Cortex of kidney (tissue), 1 donor: ENCODE results near the gene BAIAP3.
"Not testable (repeated sequence)": the region's sequence is repeated elsewhere in the genome, so short reads cannot be mapped to it uniquely, and the experiment has no call there.

Experiments used
- DNase-seq: peaks from one replicate; lab custom pipeline; 2025; lab: John Stamatoyannopoulos, UW

The BAIAP3 gene

DNA sequence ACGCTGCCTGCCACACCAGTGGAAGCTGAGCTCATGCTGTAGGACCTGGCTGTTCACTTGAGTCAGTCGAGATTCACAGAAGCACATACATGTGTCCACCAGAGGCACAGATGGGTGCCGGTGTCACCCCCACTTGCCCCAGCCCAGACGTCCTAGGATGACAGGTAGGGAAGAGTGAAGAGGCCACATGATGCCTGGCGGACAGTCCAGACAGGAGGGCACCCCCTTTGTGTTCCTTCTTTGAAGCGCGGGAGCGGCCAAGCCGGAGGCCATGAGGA, 15.2 kb upstream of the BAIAP3 start:
- no peak for DNase-seq

DNA sequence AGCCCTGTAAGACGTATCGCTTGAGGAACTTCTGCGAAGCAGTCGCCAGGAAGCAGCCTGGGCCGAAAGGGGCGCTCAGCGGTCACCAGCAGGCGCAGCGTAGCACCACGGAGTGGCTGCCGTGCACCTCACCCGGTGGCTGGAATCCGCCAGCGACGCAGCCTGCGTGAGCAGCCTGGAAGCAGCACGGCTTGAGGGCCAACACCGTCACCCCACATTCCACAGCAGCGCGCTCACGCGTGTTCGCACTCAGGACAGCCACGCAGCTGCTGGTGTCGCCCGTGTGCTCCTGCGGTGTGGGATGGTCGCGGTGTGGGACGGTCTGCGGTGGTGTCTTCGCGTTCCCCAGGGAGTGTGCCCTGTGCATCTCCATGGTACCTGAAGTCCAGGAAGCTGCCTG, 14.4 kb upstream of the BAIAP3 start:
- no peak for DNase-seq

GRCh38 chr16:1320097-1320496, 13.3 kb upstream of the BAIAP3 start:
- no peak for DNase-seq

GRCh38 chr16:1320658-1321240, 12.7 kb upstream of the BAIAP3 start:
- DNase-seq: no peak

- DNase-seq: no peak
Observed at GRCh38 chr16:1322407-1322806, 11.0 kb upstream of the BAIAP3 start.

DNA sequence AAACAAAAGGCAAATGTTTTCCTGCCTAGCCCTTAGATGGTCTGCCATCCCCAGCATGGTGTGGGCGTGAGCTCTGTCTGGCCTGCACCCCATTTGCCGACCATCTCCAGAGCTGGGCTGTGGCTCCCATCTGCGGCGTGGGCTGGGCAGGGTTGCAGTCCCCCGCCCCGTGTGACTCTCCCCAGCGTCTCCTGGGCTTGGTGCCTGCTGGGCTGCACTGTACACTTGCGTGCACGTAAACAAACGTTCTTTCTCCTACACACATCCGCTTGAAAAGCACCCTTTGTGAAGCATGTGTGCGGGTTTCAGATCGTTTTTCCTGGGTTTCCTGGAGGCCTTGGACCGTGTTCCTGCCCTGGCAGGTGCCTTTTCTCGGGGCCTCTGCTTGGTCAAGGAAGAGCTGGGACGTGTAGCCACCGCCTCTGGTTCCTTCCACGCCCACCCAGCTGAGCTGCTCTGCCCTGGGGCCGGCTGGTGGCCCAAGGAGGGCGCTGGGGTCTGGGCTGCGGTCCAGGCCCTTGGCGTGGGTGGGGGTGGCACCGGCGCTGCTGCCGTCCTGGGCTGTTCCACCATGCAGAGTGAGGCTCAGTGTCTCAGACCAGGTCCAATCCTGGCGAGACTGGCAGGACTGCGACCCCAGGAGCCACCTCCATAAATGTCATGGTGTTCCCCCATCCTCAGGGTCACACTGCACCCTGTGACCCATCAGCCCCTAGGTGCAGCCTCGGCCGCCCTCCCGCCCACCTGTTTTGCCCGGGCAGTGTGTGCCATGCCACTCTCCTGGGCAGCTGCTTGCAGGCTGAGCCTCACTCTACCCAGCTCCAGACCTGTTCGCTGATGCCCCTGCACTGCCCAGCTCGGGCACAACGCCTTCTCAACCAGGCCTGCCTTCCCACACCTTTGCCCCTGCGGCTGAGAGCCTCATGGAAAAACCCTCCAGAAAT, 9.9 kb upstream of the BAIAP3 start:
- DNase-seq: no peak

DNA sequence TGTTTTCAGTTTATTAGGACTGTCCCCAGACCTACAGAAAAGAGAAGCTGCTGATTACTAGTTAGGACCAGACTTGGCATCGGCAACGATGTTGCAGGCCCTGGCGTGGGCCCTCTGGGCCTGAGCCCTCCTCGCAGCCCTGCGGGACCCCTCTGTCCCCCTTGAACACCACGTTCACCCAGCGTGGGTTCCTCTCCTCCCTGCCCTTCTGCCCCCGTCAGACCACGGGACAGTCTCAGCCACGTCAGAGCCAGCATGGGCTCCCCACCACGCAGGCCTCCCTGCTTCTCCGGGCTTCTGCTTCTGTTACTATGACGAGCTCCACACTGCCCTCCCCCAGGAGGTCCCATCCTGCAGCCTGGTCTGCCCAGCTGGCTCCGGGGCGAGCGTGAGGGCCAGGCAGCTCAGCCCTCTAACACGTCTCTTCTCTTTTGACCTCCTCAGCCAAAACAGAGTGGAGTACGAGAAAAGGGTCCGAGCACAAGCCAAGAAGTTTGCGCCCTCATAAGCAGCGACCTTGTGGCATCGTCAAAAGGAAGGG, 9.1 kb upstream of the BAIAP3 start:
- DNase-seq: no peak

GRCh38 chr16:1325261-1325660, 8.2 kb upstream of the BAIAP3 start:
- DNase-seq: no peak

DNA sequence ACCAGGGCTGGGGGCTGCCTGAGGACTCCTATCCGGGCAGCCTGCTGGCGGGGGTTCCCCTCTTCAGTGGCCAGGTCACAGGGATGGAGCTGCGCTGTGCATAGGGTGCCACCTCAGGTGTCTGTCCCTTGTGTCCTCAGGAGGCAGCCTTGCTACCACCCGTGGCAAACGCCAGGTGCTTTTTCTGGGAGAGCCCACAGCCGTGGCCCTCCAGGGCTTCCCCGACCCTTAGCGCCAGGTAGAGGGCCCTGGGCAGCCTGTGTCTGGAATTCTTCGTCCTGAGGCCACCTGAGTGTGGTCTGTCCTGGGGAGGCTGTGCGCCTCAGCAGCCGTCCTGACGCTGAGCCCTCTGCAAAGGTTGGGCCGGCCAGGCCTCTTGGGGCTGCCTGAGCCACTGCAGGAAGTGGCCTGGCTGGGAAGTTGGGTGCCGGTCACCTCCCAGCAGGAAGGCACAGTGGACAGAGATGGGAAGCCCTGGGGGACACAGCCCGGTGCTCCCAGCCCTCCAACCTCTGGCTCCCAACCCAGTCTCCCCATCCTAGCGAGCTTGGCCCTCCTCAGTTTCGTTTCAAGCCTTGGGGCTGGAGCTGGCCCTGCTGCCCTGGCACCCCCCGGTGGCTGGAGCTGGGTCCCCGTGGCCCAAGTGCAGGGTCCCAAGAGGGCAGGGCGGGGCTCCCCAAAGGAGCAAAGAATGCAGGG, 7.6 kb upstream of the BAIAP3 start:
- DNase-seq: no peak

GRCh38 chr16:1326391-1326790, 7.1 kb upstream of the BAIAP3 start:
- DNase-seq: no peak

GRCh38 chr16:1326946-1327618, 6.4 kb upstream of the BAIAP3 start:
- no peak for DNase-seq

DNA sequence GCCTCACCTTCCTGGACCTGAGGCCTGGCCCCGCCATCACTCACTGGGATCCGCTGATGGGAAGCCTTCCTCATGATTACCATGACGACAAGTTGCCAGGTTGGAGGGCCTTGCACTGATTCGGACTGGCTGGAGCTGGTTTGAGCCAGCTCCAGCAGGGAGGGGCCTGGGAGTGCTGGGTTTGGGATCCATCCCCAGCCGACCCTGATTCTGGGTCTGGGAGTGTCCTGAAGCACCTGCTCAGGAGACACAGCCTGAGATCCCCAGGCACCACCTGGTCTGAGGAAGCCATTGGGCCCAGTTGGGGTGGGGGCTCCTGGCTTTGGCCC, 5.9 kb upstream of the BAIAP3 start:
- no peak for DNase-seq

DNA sequence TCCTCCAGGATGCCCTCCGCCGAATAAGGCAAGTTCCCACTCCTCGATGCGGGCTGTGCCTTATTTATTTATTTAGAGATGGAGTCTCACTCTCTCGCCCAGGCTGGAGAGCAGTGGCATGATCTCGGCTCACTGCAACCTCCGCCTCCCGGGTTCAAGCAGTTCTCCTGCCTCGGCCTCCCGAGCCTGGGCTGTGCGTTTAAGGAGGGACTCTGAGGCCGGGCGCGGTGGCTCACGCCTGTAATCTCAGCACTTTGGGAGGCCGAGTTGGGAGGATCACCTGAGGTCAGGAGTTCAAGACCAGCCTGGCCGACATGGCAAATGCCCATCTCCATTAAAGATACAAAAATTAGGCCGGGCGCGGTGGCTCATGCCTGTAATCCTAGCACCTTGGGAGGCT, 5.3 kb upstream of the BAIAP3 start:
- not testable (repeated sequence) for DNase-seq

DNA sequence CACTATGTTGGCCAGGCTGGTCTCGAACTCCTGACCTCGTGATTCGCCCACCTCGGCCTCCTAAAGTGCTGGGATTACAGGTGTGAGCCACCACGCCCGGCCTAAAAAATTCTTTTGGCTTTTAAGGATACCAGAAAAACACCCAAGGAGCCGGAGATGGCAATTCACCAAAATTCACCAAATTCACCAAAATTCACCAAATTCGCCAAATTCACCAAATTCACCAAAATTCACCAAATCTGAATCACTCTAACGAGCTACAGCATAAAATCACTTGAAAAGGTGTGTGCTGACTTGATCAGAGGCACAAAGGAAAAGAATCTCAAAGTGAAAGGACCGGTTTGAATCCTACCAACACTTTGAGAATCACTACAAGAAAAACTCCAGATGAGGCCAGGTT, 4.5 kb upstream of the BAIAP3 start:
- DNase-seq: not testable (repeated sequence)

GRCh38 chr16:1330260-1330914, 3.1 kb upstream of the BAIAP3 start:
- DNase-seq: no peak

DNA sequence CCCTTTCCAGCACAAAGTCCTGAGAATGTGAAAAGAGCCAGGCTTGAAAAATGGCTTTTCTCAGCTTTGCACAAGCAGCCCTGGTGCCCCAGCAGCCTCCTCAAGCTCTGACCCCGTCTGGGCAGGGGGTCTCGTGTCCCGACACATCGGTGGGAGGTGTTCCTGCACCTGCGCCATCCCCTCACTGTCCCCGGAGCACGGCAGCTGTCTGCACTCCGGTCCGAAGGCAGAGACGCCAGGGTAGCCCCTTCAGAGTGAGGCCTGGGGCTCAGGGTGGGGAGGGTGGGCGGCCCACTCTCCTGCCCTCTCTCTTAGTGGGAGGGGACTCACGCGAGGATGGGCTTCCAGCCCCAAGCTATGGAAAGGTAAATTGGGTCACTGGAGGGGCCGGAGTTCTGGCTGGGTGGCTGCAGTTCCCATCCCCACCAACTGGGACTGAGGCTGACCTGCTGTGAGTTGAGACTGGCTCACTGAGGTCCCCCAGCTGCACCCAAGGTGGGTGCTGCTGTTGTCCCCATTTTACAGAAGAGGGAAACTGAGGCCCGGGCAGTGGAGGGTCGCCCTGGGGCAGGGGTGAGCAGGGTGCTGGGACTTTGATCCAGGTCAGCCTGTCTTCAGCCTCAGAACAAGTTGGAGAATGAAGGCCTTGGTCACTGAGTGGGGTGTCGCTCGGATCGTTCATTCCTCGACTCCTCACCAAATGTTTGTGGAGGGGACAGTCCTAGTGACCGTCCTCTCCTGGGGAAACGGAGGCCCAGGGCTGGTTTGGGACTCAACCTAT, 2.3 kb upstream of the BAIAP3 start:
- no peak for DNase-seq

- DNase-seq: no peak
Observed at GRCh38 chr16:1331712-1332617, 1.5 kb upstream of the BAIAP3 start.

GRCh38 chr16:1332618-1333148, 762 bp upstream of the BAIAP3 start:
- no peak for DNase-seq

DNA sequence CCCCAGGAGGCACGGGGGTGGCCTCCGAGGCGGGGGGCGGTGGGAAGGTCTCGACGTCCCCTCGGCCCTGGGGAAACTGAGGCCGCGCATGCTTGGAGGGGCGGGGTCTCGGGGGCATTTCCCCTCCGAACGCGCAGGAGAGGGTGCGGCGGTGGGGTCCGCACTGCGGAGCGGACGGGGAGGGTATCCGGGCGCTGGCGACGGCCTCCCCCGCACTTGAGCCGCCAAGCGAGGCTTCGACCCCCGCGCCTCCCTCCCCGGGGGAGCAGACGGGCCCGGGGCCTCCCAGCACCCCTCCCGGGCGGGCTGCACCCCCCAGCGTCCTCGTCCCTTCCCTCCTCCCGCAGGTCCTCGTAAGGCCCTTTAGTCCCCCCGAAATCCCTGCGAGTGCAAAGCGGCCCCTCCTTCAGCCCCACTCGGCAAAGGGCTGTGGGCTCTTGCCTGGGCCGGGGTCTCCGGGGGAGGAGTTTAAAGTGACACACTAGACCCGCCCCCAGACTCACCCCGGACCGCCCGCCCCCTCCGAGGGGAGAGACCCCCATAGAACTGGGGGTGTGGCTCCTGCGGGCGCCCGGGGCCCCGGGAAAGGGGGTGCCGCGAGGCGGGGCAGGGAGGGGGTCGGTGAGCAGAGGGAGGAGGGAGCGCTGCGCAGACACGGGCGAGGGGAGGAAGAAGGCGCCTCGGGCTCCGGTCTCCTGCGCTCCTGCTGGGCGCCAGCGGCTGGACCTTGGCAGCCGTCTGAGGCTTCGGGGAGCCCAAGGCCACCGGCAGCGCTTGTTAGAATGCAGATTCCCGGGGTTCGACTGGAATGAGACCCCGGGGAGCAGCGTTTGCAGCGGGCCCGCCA, 632 bp downstream of the BAIAP3 start:
- no peak for DNase-seq
